ENCODE measurements around the gene SPRR1B.
"Not testable (repeated sequence)": the region's sequence is repeated elsewhere in the genome, so short reads cannot be mapped to it uniquely, and the experiment has no call there.

SPRR1B gene, protein sequence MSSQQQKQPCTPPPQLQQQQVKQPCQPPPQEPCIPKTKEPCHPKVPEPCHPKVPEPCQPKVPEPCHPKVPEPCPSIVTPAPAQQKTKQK

GRCh38 chr1:153030895-153031294 lies at the start of gene SPRR1B:
Gene SPRR1B, plus strand, starts transcription at chr1:153031203. Its CDS starts 1,143 bp downstream, at chr1:153032346.
- in situ Hi-C loops (cut with MboI; ENCODE audit: low sequenced_read_pairs): no loop called here

DNA sequence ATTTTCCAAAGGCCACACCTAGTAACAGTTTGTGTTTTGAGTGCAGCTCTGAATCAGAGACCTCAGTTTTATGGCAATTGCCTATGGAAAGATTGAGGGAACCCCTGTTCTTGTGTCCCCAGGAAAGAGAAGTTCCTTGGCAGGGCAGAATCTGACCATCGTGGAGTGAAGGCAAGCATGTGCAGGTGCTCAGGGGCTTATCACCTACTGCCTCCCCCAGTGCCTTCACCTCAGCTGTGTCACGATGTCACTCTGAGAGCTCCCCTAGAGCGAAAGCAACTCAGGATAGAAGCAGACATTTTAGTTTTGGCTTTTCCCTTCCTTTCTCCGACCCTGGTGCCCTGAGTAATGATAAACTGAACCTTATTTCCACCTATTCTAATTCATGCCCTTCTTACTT lies 48.9 kb upstream of the SPRR1B start:
- in situ Hi-C loops (cut with MboI; ENCODE audit: low sequenced_read_pairs): no loop called here

DNA sequence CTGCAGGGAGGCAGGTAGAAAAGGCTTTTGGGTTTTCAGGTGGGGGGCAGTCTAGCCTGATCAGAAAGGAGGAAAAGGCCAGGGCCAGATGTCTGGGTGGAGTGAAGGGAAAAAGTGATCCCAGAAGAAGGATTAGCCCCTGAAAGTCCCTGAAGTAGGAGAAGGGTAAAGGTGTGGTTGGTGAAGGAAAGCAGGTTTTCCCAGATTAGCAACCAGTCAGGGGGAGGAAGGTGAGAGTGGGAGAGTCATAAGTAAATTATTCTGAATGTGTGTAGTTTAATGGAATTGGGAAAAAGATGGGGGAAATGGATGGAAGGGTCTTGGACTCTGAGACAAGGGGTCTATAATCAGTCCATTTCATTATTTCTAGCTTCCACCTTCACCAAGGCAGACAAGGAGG lies 47.8 kb upstream of the SPRR1B start:
- in situ Hi-C loops (cut with MboI; ENCODE audit: low sequenced_read_pairs): no loop called here

GRCh38 chr1:152983743-152984142 lies 47.3 kb upstream of the SPRR1B start, which contains the start of gene SPRR1A:
Gene SPRR1A, plus strand, starts transcription at chr1:152984081. Its CDS starts 1,150 bp downstream, at chr1:152985231.
- in situ Hi-C loops (cut with MboI; ENCODE audit: low sequenced_read_pairs): no loop called here

DNA sequence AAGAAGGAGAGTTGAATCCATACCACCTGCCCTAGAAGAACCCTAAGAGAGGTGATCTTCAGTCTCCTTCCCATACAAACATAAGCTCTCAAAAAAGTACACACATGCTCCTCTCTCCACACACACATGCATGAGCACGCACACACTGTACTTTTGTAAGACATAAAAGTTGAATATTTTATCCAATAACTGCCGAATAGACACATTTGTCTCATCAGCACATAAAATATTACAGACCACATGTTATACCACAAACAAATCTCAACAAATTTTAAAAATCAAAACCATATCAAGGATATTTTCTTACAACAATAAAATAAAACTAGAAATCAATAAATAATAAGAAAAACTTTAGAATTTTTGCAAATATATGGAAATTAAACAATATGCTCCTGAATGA lies 44.4 kb upstream of the SPRR1B start:
- in situ Hi-C loops (cut with MboI; ENCODE audit: low sequenced_read_pairs): no loop called here

- in situ Hi-C loops (cut with MboI; ENCODE audit: low sequenced_read_pairs): no loop called here
Measured at GRCh38 chr1:152993186-152993585, 37.8 kb upstream of the SPRR1B start.

GRCh38 chr1:152995842-152996241 lies 35.2 kb upstream of the SPRR1B start:
- in situ Hi-C loops (cut with MboI; ENCODE audit: low sequenced_read_pairs): no loop called here

- in situ Hi-C loops (cut with MboI; ENCODE audit: low sequenced_read_pairs): no loop called here
Measured at GRCh38 chr1:152996633-152997400, 34.2 kb upstream of the SPRR1B start.

DNA sequence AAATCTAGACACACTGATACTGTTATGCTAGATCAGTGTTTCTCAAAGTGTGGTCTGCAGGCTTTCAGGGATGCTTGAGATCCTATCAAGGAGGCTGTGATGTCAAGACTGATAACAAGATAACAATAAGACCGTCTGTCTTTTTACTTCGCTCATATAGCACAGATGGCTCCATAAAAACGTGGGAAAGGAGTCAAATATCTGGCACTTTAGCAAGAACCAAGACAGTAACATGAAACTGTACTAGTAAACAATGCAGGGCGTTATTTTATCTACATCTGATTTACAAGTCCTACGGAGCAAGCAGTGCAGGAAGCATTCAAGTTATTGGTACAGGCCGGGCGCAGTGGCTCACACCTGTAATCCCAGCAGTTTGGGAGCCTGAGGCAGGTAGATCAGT lies 33.1 kb upstream of the SPRR1B start:
- in situ Hi-C loops (cut with MboI; ENCODE audit: low sequenced_read_pairs): no loop called here

- in situ Hi-C loops (cut with MboI; ENCODE audit: low sequenced_read_pairs): no loop called here
Measured at GRCh38 chr1:152998476-152998875, 32.5 kb upstream of the SPRR1B start.

- in situ Hi-C loops (cut with MboI; ENCODE audit: low sequenced_read_pairs): no loop called here
Measured at GRCh38 chr1:152999818-153000217, 31.2 kb upstream of the SPRR1B start.

- in situ Hi-C loops (cut with MboI; ENCODE audit: low sequenced_read_pairs): no loop called here
Measured at GRCh38 chr1:153000294-153000693, 30.7 kb upstream of the SPRR1B start.

- in situ Hi-C loops (cut with MboI; ENCODE audit: low sequenced_read_pairs): no loop called here
Measured at GRCh38 chr1:153001382-153001781, 29.6 kb upstream of the SPRR1B start, which contains the start of gene SPRR3. Gene SPRR3, plus strand, starts transcription at chr1:153001749. Its CDS starts 1,272 bp downstream, at chr1:153003021.

GRCh38 chr1:153011235-153011758 lies 19.7 kb upstream of the SPRR1B start:
- in situ Hi-C loops (cut with MboI; ENCODE audit: low sequenced_read_pairs): not testable (repeated sequence)

DNA sequence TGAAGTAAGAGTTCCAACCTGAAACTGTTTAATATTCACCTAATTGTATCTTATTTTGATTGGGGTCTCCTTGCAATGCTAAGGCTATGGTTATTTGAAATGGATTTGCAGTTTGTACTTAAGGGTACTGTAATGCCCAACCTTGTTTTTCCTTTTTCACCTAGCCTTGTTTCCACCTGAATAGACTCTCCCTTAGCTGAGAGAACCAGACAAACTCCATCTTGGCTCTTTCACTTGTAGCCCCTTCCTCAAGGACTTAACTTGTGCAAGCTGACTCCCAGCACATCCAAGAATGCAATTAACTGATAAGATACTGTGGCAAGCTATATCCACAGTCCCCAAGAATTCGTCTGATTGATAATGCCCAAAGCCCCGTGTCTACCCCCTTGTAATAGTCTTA lies 9.2 kb upstream of the SPRR1B start:
- in situ Hi-C loops (cut with MboI; ENCODE audit: low sequenced_read_pairs): not testable (repeated sequence)

- in situ Hi-C loops (cut with MboI; ENCODE audit: low sequenced_read_pairs): not testable (repeated sequence)
Measured at GRCh38 chr1:153022340-153022739, 8.7 kb upstream of the SPRR1B start.

GRCh38 chr1:153023109-153023508 lies 7.9 kb upstream of the SPRR1B start:
- in situ Hi-C loops (cut with MboI; ENCODE audit: low sequenced_read_pairs): no loop called here

- in situ Hi-C loops (cut with MboI; ENCODE audit: low sequenced_read_pairs): no loop called here
Measured at GRCh38 chr1:153024413-153024812, 6.6 kb upstream of the SPRR1B start.

- in situ Hi-C loops (cut with MboI; ENCODE audit: low sequenced_read_pairs): no loop called here
Measured at GRCh38 chr1:153025797-153026196, 5.2 kb upstream of the SPRR1B start.

DNA sequence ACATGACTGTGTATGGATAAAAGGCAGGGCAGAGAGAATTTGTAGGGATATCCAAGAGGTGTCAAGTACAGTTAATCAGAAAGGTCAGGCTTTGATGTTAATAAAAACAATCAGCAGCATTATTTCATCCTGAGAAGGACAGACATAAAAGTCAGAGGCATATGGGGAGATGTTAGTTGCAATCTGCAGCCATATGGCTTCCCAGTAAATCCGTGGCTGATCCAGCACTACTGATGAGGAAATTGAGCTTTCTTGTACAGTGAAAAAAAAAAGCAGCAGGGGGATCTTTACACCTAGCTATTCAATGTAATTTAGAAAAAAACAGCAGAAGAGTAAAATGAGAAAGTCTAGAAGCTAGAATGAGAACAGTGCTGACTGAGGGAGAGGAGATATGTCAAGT lies 2.2 kb upstream of the SPRR1B start:
- in situ Hi-C loops (cut with MboI; ENCODE audit: low sequenced_read_pairs): no loop called here

GRCh38 chr1:153032073-153032472 lies 1.1 kb downstream of the SPRR1B start:
- in situ Hi-C loops (cut with MboI; ENCODE audit: low sequenced_read_pairs): no loop called here

GRCh38 chr1:153032677-153033308 lies 1.8 kb downstream of the SPRR1B start:
- in situ Hi-C loops (cut with MboI; ENCODE audit: low sequenced_read_pairs): no loop called here

All from hTERT RPE-1 (cell line).